ENCODE measurements around the gene NAV1. TPM values are rescaled to one million over a fixed set of nuclear protein-coding genes. Genes with fewer than 3 reads are reported as not detected.
"Not testable (repeated sequence)": the region's sequence is repeated elsewhere in the genome, so short reads cannot be mapped to it uniquely, and the experiment has no call there.

The NAV1 gene
- total and polyA plus RNA-seq, 2 donors: 3.4 to 4.0 TPM

DNA sequence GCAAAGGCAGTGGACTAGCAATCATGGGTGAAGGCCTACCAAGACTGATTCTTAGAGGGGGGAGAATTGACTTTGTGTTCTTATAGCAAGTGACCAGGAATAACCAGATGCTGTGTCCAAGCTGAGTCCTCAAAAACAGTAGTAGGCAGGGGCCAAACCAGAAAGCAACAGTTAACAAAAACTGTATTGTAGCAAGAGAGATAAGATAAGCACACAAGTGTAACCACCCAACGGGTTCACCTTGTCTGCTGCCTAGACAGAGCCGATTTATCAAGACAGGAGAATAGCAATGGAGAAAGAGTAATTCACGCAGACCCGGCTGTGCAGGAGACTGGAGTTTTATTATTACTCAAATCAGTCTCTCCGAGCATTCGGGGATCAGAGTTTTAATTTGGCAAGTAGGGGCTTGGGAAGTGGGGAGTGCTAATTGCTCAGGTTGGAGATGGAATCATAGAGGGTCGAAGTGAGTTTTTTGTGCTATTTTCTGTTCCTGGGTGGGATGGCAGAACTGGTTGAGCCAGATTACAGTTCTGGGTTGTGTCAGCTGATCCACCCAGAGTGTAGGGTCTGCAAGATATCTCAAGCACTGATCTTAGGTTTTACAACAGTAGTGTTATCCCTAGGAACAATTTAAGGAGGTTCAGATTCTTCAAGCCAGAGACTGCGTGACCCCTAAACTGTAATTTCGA lies 23.7 kb upstream of the NAV1 start:
- no peak for DNase-seq (ENCODE audit: low read depth in 6 of 9, low spot score in 9 of 9)
- no peak overlapping the region for H3K4me3 ChIP-seq (ENCODE audit: low read length in 2 of 2)
- 96% methylated on average over 9 of the region's 9 CpGs for WGBS
- H3K36me3 ChIP-seq (ENCODE audit: control insufficient read depth in 2 of 2, insufficient read depth in 2 of 2, low read length in 1 of 2): no peaks in the 10 kb centered on the region
- peaks cover 0 to 7% of the 10 kb centered on the region in 2 donors for H3K4me1 ChIP-seq (ENCODE audit: control insufficient read depth in 2 of 2, insufficient read depth in 2 of 2, low read length in 2 of 2)
- no peaks in the 10 kb centered on the region for H3K27me3 ChIP-seq (ENCODE audit: control insufficient read depth in 2 of 2, insufficient read depth in 1 of 2, low read length in 1 of 2)
- H3K9me3 ChIP-seq (ENCODE audit: control insufficient read depth in 2 of 2, insufficient read depth in 1 of 2, low read length in 1 of 2): no peaks in the 10 kb centered on the region
- H3K27ac ChIP-seq (ENCODE audit: low read depth in 1 of 2, low read length in 1 of 2): no peak overlapping the region

DNA sequence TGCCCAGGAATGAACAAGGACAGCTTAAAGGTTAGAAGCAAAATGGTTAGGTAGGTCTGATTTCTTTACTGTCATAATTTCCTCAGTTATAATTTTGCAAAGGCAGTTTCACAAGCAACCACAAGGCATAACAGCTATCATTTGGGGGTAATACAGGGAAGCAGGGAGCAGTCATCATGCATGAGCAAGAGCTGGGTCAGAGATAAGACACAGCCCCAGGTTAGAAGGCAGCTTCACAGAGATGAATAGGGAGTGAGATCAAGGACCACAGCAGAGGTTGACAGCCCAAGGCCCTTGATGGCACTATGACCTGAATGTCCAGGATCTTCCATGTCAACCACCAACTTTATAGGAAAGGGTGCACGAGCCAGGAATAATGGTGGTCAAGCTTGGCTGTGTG lies 23.0 kb upstream of the NAV1 start:
- H3K27ac ChIP-seq (ENCODE audit: low read depth in 1 of 2, low read length in 1 of 2): no peak overlapping the region
- peaks cover 0 to 7% of the 10 kb centered on the region in 2 donors for H3K4me1 ChIP-seq (ENCODE audit: control insufficient read depth in 2 of 2, insufficient read depth in 2 of 2, low read length in 2 of 2)
- no peaks in the 10 kb centered on the region for H3K27me3 ChIP-seq (ENCODE audit: control insufficient read depth in 2 of 2, insufficient read depth in 1 of 2, low read length in 1 of 2)
- no peaks in the 10 kb centered on the region for H3K9me3 ChIP-seq (ENCODE audit: control insufficient read depth in 2 of 2, insufficient read depth in 1 of 2, low read length in 1 of 2)
- no peaks in the 10 kb centered on the region for H3K36me3 ChIP-seq (ENCODE audit: control insufficient read depth in 2 of 2, insufficient read depth in 2 of 2, low read length in 1 of 2)
- WGBS: 97% methylated on average over 1 of the region's 1 CpG
- H3K4me3 ChIP-seq (ENCODE audit: low read length in 2 of 2): no peak overlapping the region
- DNase-seq (ENCODE audit: low read depth in 6 of 9, low spot score in 9 of 9): no peak

DNA sequence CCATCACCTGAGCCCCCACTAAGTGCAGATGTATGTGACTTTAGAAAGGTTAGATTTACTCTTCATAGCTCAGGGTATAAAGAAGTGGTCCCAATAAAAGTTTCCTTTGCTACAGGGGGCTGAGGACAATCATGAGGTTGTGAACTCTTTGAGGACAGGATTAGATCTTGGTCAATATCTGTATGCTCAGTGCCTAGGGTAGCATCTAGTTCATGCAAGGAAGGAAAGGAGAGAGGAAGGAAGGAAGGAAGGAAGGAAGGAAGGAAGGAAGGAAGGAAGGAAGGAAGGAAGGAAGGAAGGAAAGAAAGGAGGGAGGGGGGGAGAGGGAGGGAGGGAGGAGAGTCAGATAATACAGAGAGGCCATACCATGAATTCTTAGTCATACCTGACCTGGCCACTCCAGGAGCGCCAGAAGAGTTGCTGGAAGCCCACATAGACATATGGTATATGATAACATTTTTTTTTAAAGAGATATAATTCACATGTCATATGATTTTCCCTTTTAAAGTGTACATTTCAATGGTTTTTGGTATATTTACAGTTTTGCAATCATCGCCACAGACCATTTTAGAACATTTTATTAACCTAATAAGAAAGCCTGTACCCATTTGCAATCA lies 22.3 kb upstream of the NAV1 start:
- Histone ChIP-seq H3K4me3 (ENCODE audit: low read length in 2 of 2) (no peak overlapping the region), H3K36me3 (ENCODE audit: control insufficient read depth in 2 of 2, insufficient read depth in 2 of 2, low read length in 1 of 2) (no peaks in the 10 kb centered on the region), H3K4me1 (ENCODE audit: control insufficient read depth in 2 of 2, insufficient read depth in 2 of 2, low read length in 2 of 2) (peaks cover 0 to 7% of the 10 kb centered on the region in 2 donors), H3K27me3 (ENCODE audit: control insufficient read depth in 2 of 2, insufficient read depth in 1 of 2, low read length in 1 of 2) (no peaks in the 10 kb centered on the region), H3K27ac (ENCODE audit: low read depth in 1 of 2, low read length in 1 of 2) (no peak overlapping the region), H3K9me3 (ENCODE audit: control insufficient read depth in 2 of 2, insufficient read depth in 1 of 2, low read length in 1 of 2) (no peaks in the 10 kb centered on the region)
- 98% methylated on average over 2 of the region's 2 CpGs for WGBS
- DNase-seq (ENCODE audit: low read depth in 6 of 9, low spot score in 9 of 9): no peak

DNA sequence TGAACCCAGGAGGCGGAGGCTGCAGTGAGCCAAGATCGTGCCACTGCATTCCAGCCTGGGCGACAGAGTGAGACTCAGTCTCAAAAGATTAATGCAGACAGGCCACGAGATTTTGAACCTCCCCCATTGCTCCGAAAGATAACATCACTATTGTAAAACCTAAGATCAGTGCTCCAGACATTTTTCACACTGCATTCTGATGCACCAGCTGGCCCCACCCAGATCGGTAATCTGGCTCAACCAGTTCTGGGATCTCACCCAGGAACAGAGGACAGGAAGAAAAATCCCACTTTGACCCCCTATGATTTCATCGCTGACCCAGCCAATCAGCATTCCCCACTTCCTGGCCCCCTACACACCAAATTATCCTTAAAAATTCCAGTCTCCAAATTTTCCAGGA lies 21.3 kb upstream of the NAV1 start:
- H3K4me1 ChIP-seq (ENCODE audit: control insufficient read depth in 2 of 2, insufficient read depth in 2 of 2, low read length in 2 of 2): peaks cover 0 to 3% of the 10 kb centered on the region in 2 donors
- no peaks in the 10 kb centered on the region for H3K9me3 ChIP-seq (ENCODE audit: control insufficient read depth in 2 of 2, insufficient read depth in 1 of 2, low read length in 1 of 2)
- H3K36me3 ChIP-seq (ENCODE audit: control insufficient read depth in 2 of 2, insufficient read depth in 2 of 2, low read length in 1 of 2): no peaks in the 10 kb centered on the region
- no peak overlapping the region for H3K4me3 ChIP-seq (ENCODE audit: low read length in 2 of 2)
- no peaks in the 10 kb centered on the region for H3K27me3 ChIP-seq (ENCODE audit: control insufficient read depth in 2 of 2, insufficient read depth in 1 of 2, low read length in 1 of 2)
- no peak for DNase-seq (ENCODE audit: low read depth in 6 of 9, low spot score in 9 of 9)
- 96% methylated on average over 7 of the region's 7 CpGs for WGBS
- no peak overlapping the region for H3K27ac ChIP-seq (ENCODE audit: low read depth in 1 of 2, low read length in 1 of 2)

DNA sequence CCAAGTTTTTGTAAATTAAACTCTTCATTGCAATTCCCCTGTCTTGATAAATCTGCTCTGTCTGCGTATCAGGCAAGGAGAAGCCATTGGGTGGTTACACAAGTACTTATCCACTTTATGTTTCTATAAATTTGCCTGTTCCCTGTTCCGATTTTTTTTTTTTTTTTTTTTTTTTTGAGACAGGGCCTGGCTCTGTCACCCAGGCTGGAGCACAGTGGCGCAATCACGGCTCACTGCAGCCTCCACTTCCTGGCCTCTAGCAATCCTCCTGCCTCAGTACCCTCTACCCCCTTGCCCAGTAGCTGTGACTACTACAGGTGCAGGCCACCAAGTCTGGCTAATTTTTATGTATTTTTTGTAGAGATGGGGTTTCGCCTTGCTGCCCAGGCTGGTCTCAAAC lies 20.9 kb upstream of the NAV1 start:
- Histone ChIP-seq H3K27me3 (ENCODE audit: control insufficient read depth in 2 of 2, insufficient read depth in 1 of 2, low read length in 1 of 2) (no peaks in the 10 kb centered on the region), H3K9me3 (ENCODE audit: control insufficient read depth in 2 of 2, insufficient read depth in 1 of 2, low read length in 1 of 2) (no peaks in the 10 kb centered on the region), H3K27ac (ENCODE audit: low read depth in 1 of 2, low read length in 1 of 2) (no peak overlapping the region), H3K4me3 (ENCODE audit: low read length in 2 of 2) (no peak overlapping the region), H3K36me3 (ENCODE audit: control insufficient read depth in 2 of 2, insufficient read depth in 2 of 2, low read length in 1 of 2) (no peaks in the 10 kb centered on the region), H3K4me1 (ENCODE audit: control insufficient read depth in 2 of 2, insufficient read depth in 2 of 2, low read length in 2 of 2) (no peaks in the 10 kb centered on the region)
- 98% methylated on average over 5 of the region's 5 CpGs for WGBS
- DNase-seq (ENCODE audit: low read depth in 6 of 9, low spot score in 9 of 9): no peak

DNA sequence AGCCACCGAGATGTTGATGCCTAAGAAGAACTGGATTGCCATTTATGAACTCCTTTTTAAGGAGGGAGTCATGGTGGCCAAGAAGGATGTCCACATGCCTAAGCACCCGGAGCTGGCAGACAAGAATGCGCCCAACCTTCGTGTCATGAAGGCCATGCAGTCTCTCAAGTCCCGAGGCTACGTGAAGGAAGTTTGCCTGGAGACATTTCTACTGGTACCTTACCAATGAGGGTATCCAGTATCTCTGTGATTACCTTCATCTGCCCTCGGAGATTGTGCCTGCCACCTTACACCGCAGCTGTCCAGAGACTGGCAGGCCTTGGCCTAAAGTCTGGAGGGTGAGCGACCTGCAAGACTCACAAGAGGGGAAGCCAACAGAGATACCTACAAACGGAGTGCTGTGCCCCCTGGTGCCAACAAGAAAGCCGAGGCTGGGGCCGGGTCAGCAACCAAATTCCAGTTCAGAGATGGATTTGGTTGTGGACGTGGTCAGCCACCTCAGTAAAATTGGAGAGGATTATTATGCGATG lies 18.8 kb upstream of the NAV1 start:
- not testable (repeated sequence) for DNase-seq (ENCODE audit: low read depth in 6 of 9, low spot score in 9 of 9); H3K36me3 ChIP-seq (ENCODE audit: control insufficient read depth in 2 of 2, insufficient read depth in 2 of 2, low read length in 1 of 2); H3K4me1 ChIP-seq (ENCODE audit: control insufficient read depth in 2 of 2, insufficient read depth in 2 of 2, low read length in 2 of 2); H3K27ac ChIP-seq (ENCODE audit: low read depth in 1 of 2, low read length in 1 of 2); H3K9me3 ChIP-seq (ENCODE audit: control insufficient read depth in 2 of 2, insufficient read depth in 1 of 2, low read length in 1 of 2); H3K4me3 ChIP-seq (ENCODE audit: low read length in 2 of 2); H3K27me3 ChIP-seq (ENCODE audit: control insufficient read depth in 2 of 2, insufficient read depth in 1 of 2, low read length in 1 of 2)
- WGBS: 81% methylated on average over 14 of the region's 14 CpGs

DNA sequence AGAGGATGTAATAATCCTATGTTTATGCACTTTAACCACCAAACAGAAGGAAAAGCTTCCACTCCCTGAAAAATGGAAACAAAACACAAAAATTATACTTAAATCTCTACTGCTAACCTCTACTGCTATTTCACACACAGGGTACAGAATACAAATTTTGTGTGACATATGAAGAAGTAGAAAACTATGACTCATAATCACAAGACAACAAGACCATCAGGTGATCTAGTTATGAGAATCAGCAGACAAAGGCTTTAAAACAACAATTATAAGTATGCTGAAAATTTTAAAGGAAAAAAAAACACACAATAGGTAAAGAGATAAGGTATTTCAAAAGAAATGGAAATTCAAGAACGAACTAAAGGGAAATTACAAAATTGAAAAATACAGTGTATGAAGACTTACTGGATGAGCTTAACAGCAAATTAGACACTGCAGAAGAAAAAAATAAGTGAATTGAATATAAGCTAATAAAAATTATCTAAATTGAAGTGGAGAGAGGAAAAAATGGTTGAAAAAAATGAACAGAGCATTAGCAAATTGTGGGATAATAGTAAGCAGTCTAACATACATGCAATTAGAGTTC lies 13.6 kb upstream of the NAV1 start:
- no peak overlapping the region for H3K27ac ChIP-seq (ENCODE audit: low read depth in 1 of 2, low read length in 1 of 2)
- H3K36me3 ChIP-seq (ENCODE audit: control insufficient read depth in 2 of 2, insufficient read depth in 2 of 2, low read length in 1 of 2): no peaks in the 10 kb centered on the region
- 98% methylated on average over 1 of the region's 1 CpG for WGBS
- H3K9me3 ChIP-seq (ENCODE audit: control insufficient read depth in 2 of 2, insufficient read depth in 1 of 2, low read length in 1 of 2): no peaks in the 10 kb centered on the region
- no peaks in the 10 kb centered on the region for H3K27me3 ChIP-seq (ENCODE audit: control insufficient read depth in 2 of 2, insufficient read depth in 1 of 2, low read length in 1 of 2)
- H3K4me1 ChIP-seq (ENCODE audit: control insufficient read depth in 2 of 2, insufficient read depth in 2 of 2, low read length in 2 of 2): no peaks in the 10 kb centered on the region
- no peak overlapping the region for H3K4me3 ChIP-seq (ENCODE audit: low read length in 2 of 2)
- DNase-seq (ENCODE audit: low read depth in 6 of 9, low spot score in 9 of 9): no peak

DNA sequence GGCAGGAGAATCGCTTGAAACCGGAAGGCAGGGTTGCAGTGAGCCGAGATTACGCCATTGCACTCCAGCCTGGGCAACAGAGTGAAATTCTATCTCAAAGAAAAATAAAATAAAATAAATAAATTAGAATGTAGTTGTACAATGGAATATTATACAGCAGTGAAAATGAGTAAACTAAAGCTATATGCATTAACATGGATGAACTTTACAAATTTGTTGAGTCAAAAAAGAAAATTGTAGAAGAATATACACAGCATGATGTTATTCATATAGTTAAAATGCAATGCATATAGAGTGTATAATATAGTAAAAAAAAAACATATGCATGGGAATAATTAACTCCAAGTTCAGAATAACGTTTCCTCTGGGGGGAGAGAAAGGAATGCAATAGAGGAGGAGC lies 11.0 kb upstream of the NAV1 start:
- H3K4me1 ChIP-seq (ENCODE audit: control insufficient read depth in 2 of 2, insufficient read depth in 2 of 2, low read length in 2 of 2): peaks cover 0 to 13% of the 10 kb centered on the region in 2 donors
- WGBS: 95% methylated on average over 5 of the region's 5 CpGs
- H3K4me3 ChIP-seq (ENCODE audit: low read length in 2 of 2): no peak overlapping the region
- peaks cover 0 to 6% of the 10 kb centered on the region in 2 donors for H3K27me3 ChIP-seq (ENCODE audit: control insufficient read depth in 2 of 2, insufficient read depth in 1 of 2, low read length in 1 of 2)
- H3K36me3 ChIP-seq (ENCODE audit: control insufficient read depth in 2 of 2, insufficient read depth in 2 of 2, low read length in 1 of 2): no peaks in the 10 kb centered on the region
- no peak overlapping the region for H3K27ac ChIP-seq (ENCODE audit: low read depth in 1 of 2, low read length in 1 of 2)
- DNase-seq (ENCODE audit: low read depth in 6 of 9, low spot score in 9 of 9): no peak
- no peaks in the 10 kb centered on the region for H3K9me3 ChIP-seq (ENCODE audit: control insufficient read depth in 2 of 2, insufficient read depth in 1 of 2, low read length in 1 of 2)

DNA sequence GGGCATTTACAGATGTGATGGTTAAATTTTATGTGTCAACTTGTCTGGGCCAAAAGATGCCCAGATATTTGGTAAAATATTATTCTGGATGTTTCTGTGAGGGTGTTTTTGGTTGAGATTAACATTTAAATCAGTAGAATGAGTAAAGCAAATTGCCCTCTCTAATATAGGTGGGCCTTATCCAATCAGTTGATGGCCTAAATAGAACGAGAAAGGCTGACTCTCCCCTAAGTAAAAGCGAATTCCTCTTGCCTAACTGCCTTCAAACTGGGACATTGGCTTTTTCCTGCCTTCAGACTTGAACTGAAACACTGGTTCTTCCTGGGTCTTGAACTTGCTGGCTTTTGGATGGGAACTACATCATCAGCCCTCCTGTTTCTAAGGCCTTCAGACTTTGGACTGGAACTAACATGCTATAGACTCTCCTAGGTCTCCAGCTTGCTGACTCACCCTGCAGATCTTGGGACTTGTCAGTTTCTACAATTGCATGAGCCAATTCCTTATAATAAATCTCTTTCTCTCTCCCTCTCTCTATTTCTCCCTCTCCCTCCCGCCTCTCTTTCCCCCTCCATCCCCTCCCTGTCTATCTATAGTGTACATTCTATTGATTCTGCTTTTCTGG lies 10.2 kb upstream of the NAV1 start:
- Histone ChIP-seq H3K27me3 (ENCODE audit: control insufficient read depth in 2 of 2, insufficient read depth in 1 of 2, low read length in 1 of 2) (peaks cover 0 to 7% of the 10 kb centered on the region in 2 donors), H3K4me1 (ENCODE audit: control insufficient read depth in 2 of 2, insufficient read depth in 2 of 2, low read length in 2 of 2) (peaks cover 0 to 13% of the 10 kb centered on the region in 2 donors), H3K27ac (ENCODE audit: low read depth in 1 of 2, low read length in 1 of 2) (no peak overlapping the region), H3K4me3 (ENCODE audit: low read length in 2 of 2) (no peak overlapping the region), H3K9me3 (ENCODE audit: control insufficient read depth in 2 of 2, insufficient read depth in 1 of 2, low read length in 1 of 2) (no peaks in the 10 kb centered on the region), H3K36me3 (ENCODE audit: control insufficient read depth in 2 of 2, insufficient read depth in 2 of 2, low read length in 1 of 2) (no peaks in the 10 kb centered on the region)
- DNase-seq (ENCODE audit: low read depth in 6 of 9, low spot score in 9 of 9): no peak
- 93% methylated on average over 3 of the region's 3 CpGs for WGBS
